GM18870 (cell line): ENCODE data around the gene BNIP5.

ENCODE experiments used
- ATAC-seq: cut with Tn5 transposase; IDR thresholded peaks from one replicate; pipeline ENCODE4 v1.9.1; 2021; ENCODE audit warnings: moderate library complexity; ENCODE audit not compliant: unreplicated experiment

BNIP5 gene

GRCh38 chr6:36269834-36270705, 66.6 kb downstream of the BNIP5 start, which contains the start of gene PNPLA1:
Gene PNPLA1 (plus strand): TSS chr6:36270060. CDS start chr6:36270460, 400 bp downstream.
- ATAC-seq, result no peak

GRCh38 chr6:36268478-36269275, 68.0 kb downstream of the BNIP5 start:
- ATAC-seq, result no peak

GRCh38 chr6:36267731-36268477, 68.8 kb downstream of the BNIP5 start:
- no peak for ATAC-seq

- ATAC-seq, result no peak
Measured at GRCh38 chr6:36266913-36267644, 69.6 kb downstream of the BNIP5 start.
